ENCODE results near the gene GOLGA5.

GOLGA5 gene

GRCh38 chr14:92883066-92883465 is 89.0 kb downstream of the GOLGA5 start:
- no peak for DNase-seq (ENCODE audit: low read depth in 2 of 2)

GRCh38 chr14:92884410-92884809 is 90.3 kb downstream of the GOLGA5 start:
- DNase-seq (ENCODE audit: low read depth in 2 of 2), result no peak

GRCh38 chr14:92885279-92886061 is 91.4 kb downstream of the GOLGA5 start:
- DNase-seq (ENCODE audit: low read depth in 2 of 2), result no peak

- DNase-seq (ENCODE audit: low read depth in 2 of 2), result no peak
Observed at GRCh38 chr14:92886337-92886736, 92.2 kb downstream of the GOLGA5 start.

GRCh38 chr14:92887157-92887556 is 93.1 kb downstream of the GOLGA5 start:
- DNase-seq (ENCODE audit: low read depth in 2 of 2), result no peak

GRCh38 chr14:92888896-92889295 is 94.8 kb downstream of the GOLGA5 start:
- DNase-seq (ENCODE audit: low read depth in 2 of 2), result no peak

Measured in activated CD8-positive, alpha-beta memory T cell treated with anti-CD3 and anti-CD28 coated beads for 4 hours (primary cell).